22Rv1 (cell line): ENCODE data around the gene NEIL1.

ENCODE experiments used
- ZFX ChIP-seq: fragments of 450-650 bp; IDR thresholded peaks from 2 replicates; pipeline ENCODE4 v1.6.1; 2017; ENCODE audit warnings: antibody characterized with exemption, borderline replicate concordance
- TF ChIP-seq, protein P1 (sequence below): fragments of 450-650 bp; IDR thresholded peaks from 2 replicates; pipeline ENCODE4 v1.5.1; 2017; ENCODE audit warnings: mild to moderate bottlenecking

- TF ChIP-seq, protein P1, sequence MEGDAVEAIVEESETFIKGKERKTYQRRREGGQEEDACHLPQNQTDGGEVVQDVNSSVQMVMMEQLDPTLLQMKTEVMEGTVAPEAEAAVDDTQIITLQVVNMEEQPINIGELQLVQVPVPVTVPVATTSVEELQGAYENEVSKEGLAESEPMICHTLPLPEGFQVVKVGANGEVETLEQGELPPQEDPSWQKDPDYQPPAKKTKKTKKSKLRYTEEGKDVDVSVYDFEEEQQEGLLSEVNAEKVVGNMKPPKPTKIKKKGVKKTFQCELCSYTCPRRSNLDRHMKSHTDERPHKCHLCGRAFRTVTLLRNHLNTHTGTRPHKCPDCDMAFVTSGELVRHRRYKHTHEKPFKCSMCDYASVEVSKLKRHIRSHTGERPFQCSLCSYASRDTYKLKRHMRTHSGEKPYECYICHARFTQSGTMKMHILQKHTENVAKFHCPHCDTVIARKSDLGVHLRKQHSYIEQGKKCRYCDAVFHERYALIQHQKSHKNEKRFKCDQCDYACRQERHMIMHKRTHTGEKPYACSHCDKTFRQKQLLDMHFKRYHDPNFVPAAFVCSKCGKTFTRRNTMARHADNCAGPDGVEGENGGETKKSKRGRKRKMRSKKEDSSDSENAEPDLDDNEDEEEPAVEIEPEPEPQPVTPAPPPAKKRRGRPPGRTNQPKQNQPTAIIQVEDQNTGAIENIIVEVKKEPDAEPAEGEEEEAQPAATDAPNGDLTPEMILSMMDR, result no peak
- no peak for TF ChIP-seq ZFX
Measured at GRCh38 chr15:75353604-75354003, 6.8 kb downstream of the NEIL1 start.
